ENCODE measurements around the gene NOD1.

The NOD1 gene

DNA sequence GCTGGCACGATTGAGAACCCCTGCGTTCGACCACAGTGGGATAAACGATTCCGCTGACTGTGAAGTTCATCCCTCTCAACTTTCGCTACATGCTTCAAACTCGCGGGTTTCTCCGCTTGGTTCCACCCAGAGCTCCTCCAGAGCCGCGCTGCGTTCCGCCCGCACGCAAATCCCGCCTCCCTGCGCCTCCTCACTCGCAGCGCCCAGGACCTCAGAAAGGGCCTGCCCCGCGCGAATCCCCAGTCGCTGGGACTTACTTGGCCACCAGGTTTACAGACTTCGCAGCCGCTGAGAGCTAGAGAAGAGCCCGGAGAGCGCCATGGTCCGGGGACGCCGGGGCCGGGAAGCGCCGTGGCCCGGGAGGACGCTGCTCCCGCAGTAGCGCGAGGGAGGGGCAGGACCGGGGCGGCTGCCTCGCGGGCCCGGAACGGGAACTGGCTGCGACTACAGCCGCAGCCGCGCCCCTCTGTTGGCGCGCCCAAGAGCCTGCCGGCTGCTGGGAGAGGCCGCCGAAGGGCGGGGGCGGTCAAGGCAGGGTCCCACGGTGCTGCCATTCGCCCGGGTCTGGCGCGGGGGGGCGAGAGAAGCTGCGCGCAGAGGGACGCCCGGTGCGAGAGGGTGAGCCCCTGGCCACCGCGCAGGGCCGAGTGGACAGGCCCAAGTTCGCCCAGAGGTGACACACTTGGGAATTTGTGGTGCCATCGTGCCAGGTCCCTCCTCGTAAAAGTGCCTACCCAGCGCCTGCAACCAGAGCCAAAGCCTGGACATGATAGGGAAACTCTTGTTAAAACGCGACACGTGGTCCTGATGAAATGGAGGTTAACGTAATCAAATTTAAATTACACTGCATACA is at the start of gene NOD1 (continued):
- TF ChIP-seq PRDM4 (tag by site-specific recombination; IDR thresholded peaks at IDR 0.05): no peak
- peak; percentile 76 for TF ChIP-seq ZNF341 (tag by site-specific recombination; IDR thresholded peaks at IDR 0.05; ENCODE audit: low read depth)
- TF ChIP-seq KLF1 (tag by site-specific recombination; IDR thresholded peaks at IDR 0.05): peak; percentile 84
- TF ChIP-seq ZNF324 (tag by site-specific recombination; IDR thresholded peaks at IDR 0.05): no peak
- no peak for TF ChIP-seq BCL11B (tag by site-specific recombination; IDR thresholded peaks at IDR 0.05; ENCODE audit: low read depth)
- TF ChIP-seq GFI1B (tag by site-specific recombination; IDR thresholded peaks at IDR 0.05): no peak
- no peak for TF ChIP-seq ZNF157 (tag by site-specific recombination; IDR thresholded peaks at IDR 0.05)
- no peak for TF ChIP-seq ZNF707 (tag by site-specific recombination; IDR thresholded peaks at IDR 0.05)
- TF ChIP-seq ZFHX2 (tag by site-specific recombination; conservative IDR thresholded peaks at IDR 0.05): peak; percentile 73; the same call in 1 of the 2 replicates
- peak; percentile 78 for TF ChIP-seq KLF10 (tag by site-specific recombination; IDR thresholded peaks at IDR 0.05)
- TF ChIP-seq, protein P1, sequence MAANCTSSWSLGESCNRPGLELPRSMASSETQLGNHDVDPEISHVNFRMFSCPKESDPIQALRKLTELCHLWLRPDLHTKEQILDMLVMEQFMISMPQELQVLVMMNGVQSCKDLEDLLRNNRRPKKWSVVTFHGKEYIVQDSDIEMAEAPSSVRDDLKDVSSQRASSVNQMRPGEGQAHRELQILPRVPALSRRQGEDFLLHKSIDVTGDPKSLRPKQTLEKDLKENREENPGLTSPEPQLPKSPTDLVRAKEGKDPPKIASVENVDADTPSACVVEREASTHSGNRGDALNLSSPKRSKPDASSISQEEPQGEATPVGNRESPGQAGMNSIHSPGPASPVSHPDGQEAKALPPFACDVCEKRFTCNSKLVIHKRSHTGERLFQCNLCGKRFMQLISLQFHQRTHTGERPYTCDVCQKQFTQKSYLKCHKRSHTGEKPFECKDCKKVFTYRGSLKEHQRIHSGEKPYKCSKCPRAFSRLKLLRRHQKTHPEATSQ (tag by site-specific recombination; IDR thresholded peaks at IDR 0.05): no peak
- TF ChIP-seq, protein P2, sequence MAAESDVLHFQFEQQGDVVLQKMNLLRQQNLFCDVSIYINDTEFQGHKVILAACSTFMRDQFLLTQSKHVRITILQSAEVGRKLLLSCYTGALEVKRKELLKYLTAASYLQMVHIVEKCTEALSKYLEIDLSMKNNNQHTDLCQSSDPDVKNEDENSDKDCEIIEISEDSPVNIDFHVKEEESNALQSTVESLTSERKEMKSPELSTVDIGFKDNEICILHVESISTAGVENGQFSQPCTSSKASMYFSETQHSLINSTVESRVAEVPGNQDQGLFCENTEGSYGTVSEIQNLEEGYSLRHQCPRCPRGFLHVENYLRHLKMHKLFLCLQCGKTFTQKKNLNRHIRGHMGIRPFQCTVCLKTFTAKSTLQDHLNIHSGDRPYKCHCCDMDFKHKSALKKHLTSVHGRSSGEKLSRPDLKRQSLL (tag by site-specific recombination; IDR thresholded peaks at IDR 0.05): no peak
- no peak for TF ChIP-seq ZNF19 (tag by site-specific recombination; IDR thresholded peaks at IDR 0.05; ENCODE audit: low read depth)
- no peak for TF ChIP-seq ZNF596 (tag by site-specific recombination; IDR thresholded peaks at IDR 0.05)
- no peak for TF ChIP-seq ZNF561 (tag by site-specific recombination; IDR thresholded peaks at IDR 0.05; ENCODE audit: borderline replicate concordance)
- TF ChIP-seq, protein P3, sequence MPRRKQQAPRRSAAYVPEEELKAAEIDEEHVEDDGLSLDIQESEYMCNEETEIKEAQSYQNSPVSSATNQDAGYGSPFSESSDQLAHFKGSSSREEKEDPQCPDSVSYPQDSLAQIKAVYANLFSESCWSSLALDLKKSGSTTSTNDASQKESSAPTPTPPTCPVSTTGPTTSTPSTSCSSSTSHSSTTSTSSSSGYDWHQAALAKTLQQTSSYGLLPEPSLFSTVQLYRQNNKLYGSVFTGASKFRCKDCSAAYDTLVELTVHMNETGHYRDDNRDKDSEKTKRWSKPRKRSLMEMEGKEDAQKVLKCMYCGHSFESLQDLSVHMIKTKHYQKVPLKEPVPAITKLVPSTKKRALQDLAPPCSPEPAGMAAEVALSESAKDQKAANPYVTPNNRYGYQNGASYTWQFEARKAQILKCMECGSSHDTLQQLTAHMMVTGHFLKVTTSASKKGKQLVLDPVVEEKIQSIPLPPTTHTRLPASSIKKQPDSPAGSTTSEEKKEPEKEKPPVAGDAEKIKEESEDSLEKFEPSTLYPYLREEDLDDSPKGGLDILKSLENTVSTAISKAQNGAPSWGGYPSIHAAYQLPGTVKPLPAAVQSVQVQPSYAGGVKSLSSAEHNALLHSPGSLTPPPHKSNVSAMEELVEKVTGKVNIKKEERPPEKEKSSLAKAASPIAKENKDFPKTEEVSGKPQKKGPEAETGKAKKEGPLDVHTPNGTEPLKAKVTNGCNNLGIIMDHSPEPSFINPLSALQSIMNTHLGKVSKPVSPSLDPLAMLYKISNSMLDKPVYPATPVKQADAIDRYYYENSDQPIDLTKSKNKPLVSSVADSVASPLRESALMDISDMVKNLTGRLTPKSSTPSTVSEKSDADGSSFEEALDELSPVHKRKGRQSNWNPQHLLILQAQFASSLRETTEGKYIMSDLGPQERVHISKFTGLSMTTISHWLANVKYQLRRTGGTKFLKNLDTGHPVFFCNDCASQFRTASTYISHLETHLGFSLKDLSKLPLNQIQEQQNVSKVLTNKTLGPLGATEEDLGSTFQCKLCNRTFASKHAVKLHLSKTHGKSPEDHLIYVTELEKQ (tag by site-specific recombination; IDR thresholded peaks at IDR 0.05; ENCODE audit: borderline replicate concordance): no peak
- no peak for TF ChIP-seq ZNF639 (tag by site-specific recombination; IDR thresholded peaks at IDR 0.05)
- no peak for TF ChIP-seq ZNF221 (tag by site-specific recombination; IDR thresholded peaks at IDR 0.05; ENCODE audit: borderline replicate concordance)
- TF ChIP-seq ZSCAN23 (tag by site-specific recombination; IDR thresholded peaks at IDR 0.05): no peak
- no peak for TF ChIP-seq ZNF510 (tag by site-specific recombination; IDR thresholded peaks at IDR 0.05; ENCODE audit: insufficient replicate concordance)
- no peak for TF ChIP-seq REPIN1 (tag by site-specific recombination; IDR thresholded peaks at IDR 0.05; ENCODE audit: low read depth)
- no peak for TF ChIP-seq ZNF791 (tag by site-specific recombination; IDR thresholded peaks at IDR 0.05)
- no peak for TF ChIP-seq ZNF658 (tag by site-specific recombination; IDR thresholded peaks at IDR 0.05)
- no peak for TF ChIP-seq ZNF629 (tag by site-specific recombination; IDR thresholded peaks at IDR 0.05)
- TF ChIP-seq ZNF292 (tag by site-specific recombination; IDR thresholded peaks at IDR 0.05; ENCODE audit: borderline replicate concordance, low read depth): no peak
- TF ChIP-seq ZBTB48 (tag by site-specific recombination; IDR thresholded peaks at IDR 0.05): peak; percentile 29; the same call in 1 of the 2 replicates
- peak; percentile 35 for TF ChIP-seq ZIC2 (tag by site-specific recombination; IDR thresholded peaks at IDR 0.05)
- TF ChIP-seq, protein P4, sequence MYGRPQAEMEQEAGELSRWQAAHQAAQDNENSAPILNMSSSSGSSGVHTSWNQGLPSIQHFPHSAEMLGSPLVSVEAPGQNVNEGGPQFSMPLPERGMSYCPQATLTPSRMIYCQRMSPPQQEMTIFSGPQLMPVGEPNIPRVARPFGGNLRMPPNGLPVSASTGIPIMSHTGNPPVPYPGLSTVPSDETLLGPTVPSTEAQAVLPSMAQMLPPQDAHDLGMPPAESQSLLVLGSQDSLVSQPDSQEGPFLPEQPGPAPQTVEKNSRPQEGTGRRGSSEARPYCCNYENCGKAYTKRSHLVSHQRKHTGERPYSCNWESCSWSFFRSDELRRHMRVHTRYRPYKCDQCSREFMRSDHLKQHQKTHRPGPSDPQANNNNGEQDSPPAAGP (tag by site-specific recombination; IDR thresholded peaks at IDR 0.05): peak; percentile 25; the same call in 1 of the 2 replicates

Measured in HEK293 (cell line).